ENCODE data around the gene CFP. TPM values are rescaled to one million over a fixed set of nuclear protein-coding genes. Genes with fewer than 3 reads are reported as not detected.
A peak's percentile ranks its signal among the peaks of the same experiment; 100 is the strongest.
"Not testable (repeated sequence)": the region's sequence is repeated elsewhere in the genome, so short reads cannot be mapped to it uniquely, and the experiment has no call there.

The CFP gene
- total RNA-seq, 4 donors from 2014 or later: 1.1 to 7.4 (median 4.4) TPM

DNA sequence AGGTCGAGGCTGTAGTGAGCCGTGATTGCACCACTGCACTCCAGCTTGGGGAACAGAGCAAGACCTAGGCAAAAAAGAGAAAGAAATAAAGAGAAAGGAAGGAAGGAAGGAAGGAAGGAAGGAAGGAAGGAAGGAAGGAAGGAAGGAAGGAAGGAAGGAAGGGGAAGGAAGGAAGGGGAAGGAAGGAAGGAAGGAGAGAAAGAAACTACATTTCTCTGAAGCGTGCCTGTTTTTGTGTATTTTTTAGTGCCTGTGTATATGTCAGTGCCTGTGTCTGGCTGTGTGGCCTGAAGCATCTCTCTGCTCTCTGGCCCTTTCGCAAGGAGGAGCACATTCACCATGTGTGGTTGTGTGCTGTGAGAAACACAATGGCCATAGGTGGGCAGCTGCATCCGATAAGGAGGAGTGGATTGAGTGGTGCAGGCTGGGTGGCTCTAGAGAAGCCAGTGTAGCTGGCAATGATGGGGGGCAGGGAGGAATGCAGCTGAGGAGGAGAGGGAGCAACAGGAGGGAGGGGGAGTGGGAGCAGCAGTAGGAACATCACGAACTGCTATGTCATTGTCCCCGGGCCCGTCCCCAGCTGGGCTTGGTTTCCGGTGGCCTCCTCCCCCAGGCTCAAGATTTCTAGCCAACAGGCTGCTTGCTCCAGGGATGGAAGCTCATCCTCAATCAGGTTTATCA lies 21.5 kb downstream of the CFP start:
- TF ChIP-seq POLR2A (IDR thresholded peaks at IDR 0.05): no peak
- TF ChIP-seq, protein P1, sequence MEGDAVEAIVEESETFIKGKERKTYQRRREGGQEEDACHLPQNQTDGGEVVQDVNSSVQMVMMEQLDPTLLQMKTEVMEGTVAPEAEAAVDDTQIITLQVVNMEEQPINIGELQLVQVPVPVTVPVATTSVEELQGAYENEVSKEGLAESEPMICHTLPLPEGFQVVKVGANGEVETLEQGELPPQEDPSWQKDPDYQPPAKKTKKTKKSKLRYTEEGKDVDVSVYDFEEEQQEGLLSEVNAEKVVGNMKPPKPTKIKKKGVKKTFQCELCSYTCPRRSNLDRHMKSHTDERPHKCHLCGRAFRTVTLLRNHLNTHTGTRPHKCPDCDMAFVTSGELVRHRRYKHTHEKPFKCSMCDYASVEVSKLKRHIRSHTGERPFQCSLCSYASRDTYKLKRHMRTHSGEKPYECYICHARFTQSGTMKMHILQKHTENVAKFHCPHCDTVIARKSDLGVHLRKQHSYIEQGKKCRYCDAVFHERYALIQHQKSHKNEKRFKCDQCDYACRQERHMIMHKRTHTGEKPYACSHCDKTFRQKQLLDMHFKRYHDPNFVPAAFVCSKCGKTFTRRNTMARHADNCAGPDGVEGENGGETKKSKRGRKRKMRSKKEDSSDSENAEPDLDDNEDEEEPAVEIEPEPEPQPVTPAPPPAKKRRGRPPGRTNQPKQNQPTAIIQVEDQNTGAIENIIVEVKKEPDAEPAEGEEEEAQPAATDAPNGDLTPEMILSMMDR (IDR thresholded peaks at IDR 0.05): no peak
- no peaks in the 10 kb centered on the region for H3K36me3 ChIP-seq
- no peaks in the 10 kb centered on the region for H3K4me1 ChIP-seq
- no peak overlapping the region for H3K4me3 ChIP-seq
- H3K9me3 ChIP-seq: no peaks in the 10 kb centered on the region
- no peaks in the 10 kb centered on the region for H3K27me3 ChIP-seq
- H3K27ac ChIP-seq: no peak overlapping the region
- peak in 1 of 3 donors; percentile 30 for DNase-seq

DNA sequence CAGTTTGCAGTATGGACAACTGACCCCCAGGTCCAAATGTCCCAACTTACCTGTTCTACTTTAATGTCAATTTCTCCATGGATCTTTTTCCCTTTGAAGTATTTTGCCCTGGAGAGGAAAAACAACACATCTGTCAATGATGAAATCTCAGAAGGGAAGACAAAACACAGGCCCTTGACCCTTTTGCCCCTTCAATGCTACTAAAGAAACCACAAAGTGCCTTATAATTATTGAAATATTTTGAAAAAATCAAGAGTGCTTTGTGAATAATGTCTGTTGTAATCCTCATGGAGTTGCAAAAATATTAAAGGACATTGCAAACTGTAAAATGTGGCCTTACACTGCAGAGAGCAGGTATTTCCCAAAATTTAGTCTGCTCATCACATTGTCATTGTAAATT lies 22.6 kb downstream of the CFP start:
- Histone ChIP-seq H3K9me3 (no peaks in the 10 kb centered on the region), H3K27me3 (no peaks in the 10 kb centered on the region), H3K4me1 (no peaks in the 10 kb centered on the region), H3K4me3 (no peak overlapping the region), H3K36me3 (no peaks in the 10 kb centered on the region), H3K27ac (no peak overlapping the region)
- no peak for TF ChIP-seq POLR2A (IDR thresholded peaks at IDR 0.05)
- TF ChIP-seq, protein P1 (IDR thresholded peaks at IDR 0.05): no peak
- DNase-seq: no peak

DNA sequence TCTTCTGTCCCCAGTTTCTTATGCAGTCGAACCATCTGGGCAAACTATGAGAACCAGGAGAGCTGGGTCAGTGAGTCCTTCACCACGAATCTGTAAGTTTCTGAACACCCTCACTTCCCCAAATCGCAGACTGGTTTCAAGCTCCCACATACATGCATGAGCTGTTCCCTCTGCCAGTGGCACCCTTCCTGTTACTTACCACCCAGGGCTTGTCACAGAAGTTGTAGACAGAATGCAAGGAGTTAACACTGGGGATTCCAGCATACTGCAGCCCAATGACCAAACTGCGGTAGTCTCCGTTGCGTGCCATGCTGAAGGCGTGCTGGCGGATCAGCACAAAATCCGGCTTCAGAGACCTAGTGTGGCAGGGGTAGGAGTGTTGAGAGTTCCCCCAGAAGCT lies 24.7 kb downstream of the CFP start:
- Histone ChIP-seq H3K27ac (no peak overlapping the region), H3K9me3 (no peaks in the 10 kb centered on the region), H3K36me3 (no peaks in the 10 kb centered on the region), H3K4me1 (no peaks in the 10 kb centered on the region), H3K4me3 (no peak overlapping the region), H3K27me3 (no peaks in the 10 kb centered on the region)
- DNase-seq: peak in 1 of 3 donors; percentile 24
- no peak for TF ChIP-seq POLR2A (IDR thresholded peaks at IDR 0.05)
- TF ChIP-seq, protein P1 (IDR thresholded peaks at IDR 0.05): no peak

DNA sequence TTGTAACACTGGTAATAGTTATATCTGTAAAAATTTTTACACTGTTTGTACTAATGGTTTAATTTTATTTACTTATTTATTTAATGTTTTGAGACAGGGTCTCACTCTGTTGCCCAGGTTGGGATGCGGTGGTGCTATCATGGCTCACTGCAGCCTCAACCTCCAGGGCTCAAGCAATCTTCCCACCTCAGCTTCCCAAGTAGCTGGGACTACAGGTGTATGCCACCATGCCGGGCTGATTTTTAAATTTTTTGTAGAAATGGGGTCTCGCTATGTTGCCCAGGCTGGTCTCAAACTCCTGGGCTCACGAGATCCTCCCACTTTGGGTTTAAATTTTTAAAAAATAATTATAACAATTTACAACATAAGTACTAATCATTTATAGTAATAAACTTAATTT lies 26.6 kb downstream of the CFP start:
- H3K4me3 ChIP-seq, H3K36me3 ChIP-seq, DNase-seq, H3K4me1 ChIP-seq, H3K27me3 ChIP-seq, H3K9me3 ChIP-seq, H3K27ac ChIP-seq: not testable (repeated sequence)

DNA sequence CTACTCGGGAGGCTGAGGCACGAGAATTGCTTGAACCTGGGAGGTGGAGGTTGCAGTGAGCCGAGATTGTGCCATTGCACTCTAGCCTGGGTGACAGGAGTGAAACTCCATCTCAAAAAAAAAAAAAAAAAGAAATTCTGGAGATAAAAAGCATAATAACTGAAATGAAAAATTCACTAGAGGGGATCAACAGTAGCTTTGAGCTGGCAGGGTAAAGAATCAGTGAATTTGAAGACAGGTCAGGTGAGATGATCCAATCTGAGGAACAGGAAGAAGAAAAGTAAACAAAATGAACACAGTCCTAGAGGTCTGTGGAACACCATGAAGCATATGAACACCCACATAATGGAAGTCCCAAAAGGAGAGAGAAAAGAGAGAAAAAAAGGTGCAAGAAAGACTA lies 32.5 kb downstream of the CFP start:
- Histone ChIP-seq H3K4me1 (no peaks in the 10 kb centered on the region), H3K27me3 (no peaks in the 10 kb centered on the region), H3K9me3 (no peaks in the 10 kb centered on the region), H3K36me3 (no peaks in the 10 kb centered on the region), H3K4me3 (no peak overlapping the region), H3K27ac (no peak overlapping the region)
- DNase-seq: no peak
- TF ChIP-seq POLR2A (IDR thresholded peaks at IDR 0.05): no peak
- TF ChIP-seq, protein P1 (IDR thresholded peaks at IDR 0.05): no peak

DNA sequence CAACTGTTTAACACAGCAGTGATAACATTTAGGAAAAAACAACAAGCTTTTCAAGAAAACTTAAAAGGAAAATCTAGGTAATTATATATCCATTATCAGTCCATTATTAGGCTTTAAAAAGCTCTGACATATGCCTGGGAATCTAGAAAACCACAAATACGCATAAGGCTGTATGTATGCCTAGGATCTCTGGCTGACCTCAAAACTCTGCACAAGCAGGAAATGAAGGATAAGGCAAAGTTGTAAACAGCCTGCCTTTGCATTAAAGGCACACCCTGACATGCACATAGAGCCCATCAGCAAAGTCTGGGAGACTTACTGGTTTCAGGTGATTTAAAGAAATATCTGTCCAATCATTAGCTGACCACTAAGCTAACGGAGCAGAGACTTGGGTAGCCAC lies 33.5 kb downstream of the CFP start:
- Histone ChIP-seq H3K27ac (no peak overlapping the region), H3K27me3 (no peaks in the 10 kb centered on the region), H3K4me1 (no peaks in the 10 kb centered on the region), H3K4me3 (no peak overlapping the region), H3K9me3 (no peaks in the 10 kb centered on the region), H3K36me3 (no peaks in the 10 kb centered on the region)
- DNase-seq: no peak
- TF ChIP-seq POLR2A (IDR thresholded peaks at IDR 0.05): no peak
- TF ChIP-seq, protein P1 (IDR thresholded peaks at IDR 0.05): no peak
